Gastroesophageal sphincter (tissue), 2 donors: Measurements from ENCODE around the gene AFG1L.
"Not testable (repeated sequence)": the region's sequence is repeated elsewhere in the genome, so short reads cannot be mapped to it uniquely, and the experiment has no call there.

Source experiments
- POLR2A ChIP-seq, 2 donors: fragments of 450-650 bp; IDR thresholded peaks; one replicate each; pipeline ENCODE4 v1.6.1; 2017; ENCODE audit warnings: antibody characterized with exemption in 2 of 2, mild to moderate bottlenecking in 2 of 2, moderate library complexity in 1 of 2
- POLR2AphosphoS5 ChIP-seq: sonication (generic); formaldehyde crosslinking; IDR thresholded peaks from one replicate; pipeline ENCODE4 v1.6.1; 2017; ENCODE audit warnings: antibody characterized with exemption

DNA sequence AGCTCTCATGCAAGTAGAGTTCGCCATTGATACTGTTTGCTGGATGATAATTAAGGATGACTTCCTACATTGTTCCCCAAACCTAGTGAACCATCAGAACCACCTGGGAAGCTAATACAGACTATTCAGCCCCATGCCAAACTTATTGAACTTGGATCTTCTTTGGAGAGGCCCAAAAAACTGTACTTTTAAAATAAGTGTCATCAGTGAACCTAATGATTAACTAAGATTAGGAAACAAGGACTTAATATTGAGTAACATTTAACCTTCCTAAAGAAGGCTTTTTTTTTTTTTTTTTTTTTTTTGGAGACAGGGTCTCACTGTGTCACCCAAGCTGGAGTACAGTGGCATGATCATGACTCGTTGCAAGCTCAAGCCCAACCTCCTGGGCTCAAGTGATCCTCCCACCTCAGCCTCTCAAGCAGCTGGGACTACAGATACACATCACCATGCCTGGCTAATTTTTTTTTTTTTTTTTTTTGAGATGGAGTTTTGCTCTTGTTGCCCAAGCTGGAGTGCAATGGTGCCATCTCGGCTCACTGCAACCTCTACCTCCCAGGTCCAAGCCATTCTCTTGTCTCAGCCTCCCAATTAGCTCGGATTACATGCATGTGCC is 241.2 kb downstream of the AFG1L start:
- not testable (repeated sequence) for TF ChIP-seq POLR2AphosphoS5; POLR2A (IDR thresholded peaks at IDR 0.05)
